HEK293 (cell line): ENCODE data around the gene LIN7A.

ENCODE experiments used
- CTCF ChIA-PET: fragments of 350-600 bp; formaldehyde crosslinking; extraction: SDS; loops from one replicate; lab custom pipeline; 2021; ENCODE audit warnings: antibody characterized with exemption; lab: Yijun Ruan, JAX
- POLR2A ChIA-PET: fragments of 300-600 bp; formaldehyde crosslinking; extraction: SDS; loops from one replicate; lab custom pipeline; 2020; ENCODE audit warnings: antibody characterized with exemption, inconsistent platforms; lab: Yijun Ruan, JAX
- H3K27ac ChIP-seq: fragments of 200-500 bp; sonication (Bioruptor generic); 2 replicates; pipeline ENCODE4 v1.5.1; 2014; ENCODE audit warnings: low read depth, low read length, control low read depth, inconsistent platforms; ENCODE audit errors: extremely low read depth
- H3K36me3 ChIP-seq, 2 experiments: fragments of 200-500 bp in 1 of 2; sonication (Bioruptor generic) in 1 of 2; 1 replicate in 1 of 2; 2 replicates in 1 of 2; pipeline ENCODE4 v1.5.1; 2014 to 2017; ENCODE audit warnings: inconsistent platforms in 2 of 2, low read length in 2 of 2; ENCODE audit not compliant: control insufficient read depth in 2 of 2, insufficient read depth in 1 of 2
- H3K4me1 ChIP-seq: fragments of 200-500 bp; sonication (Bioruptor generic); 2 replicates; pipeline ENCODE4 v1.5.1; 2014; ENCODE audit warnings: mild to moderate bottlenecking, low read length, inconsistent platforms; ENCODE audit not compliant: control insufficient read depth, insufficient read depth
- H3K4me3 ChIP-seq: 2 replicates; pipeline ENCODE4 v1.5.1; 2011; ENCODE audit warnings: low read depth, mild to moderate bottlenecking, control low read depth, low read length, moderate library complexity
- H3K9me3 ChIP-seq: fragments of 200-500 bp; sonication (Bioruptor generic); 2 replicates; pipeline ENCODE4 v1.5.1; 2014; ENCODE audit warnings: low read depth, low read length, inconsistent platforms; ENCODE audit not compliant: control insufficient read depth, insufficient read depth
- ATF2 ChIP-seq: fragments of 450-650 bp; formaldehyde crosslinking; IDR thresholded peaks from 2 replicates; pipeline ENCODE4 v1.5.1; 2016; ENCODE audit warnings: missing biosample characterization, missing genetic modification characterization, low read depth
- SP3 ChIP-seq: fragments of 450-650 bp; formaldehyde crosslinking; IDR thresholded peaks from 2 replicates; pipeline ENCODE4 v1.5.1; 2016; ENCODE audit warnings: missing biosample characterization, missing genetic modification characterization
- ZBTB17 ChIP-seq: fragments of 450-650 bp; formaldehyde crosslinking; IDR thresholded peaks from 2 replicates; pipeline ENCODE4 v1.5.1; 2016; ENCODE audit warnings: missing biosample characterization, missing genetic modification characterization
- ZBTB48 ChIP-seq: fragments of 450-650 bp; formaldehyde crosslinking; IDR thresholded peaks from 2 replicates; pipeline ENCODE4 v1.5.1; 2016; ENCODE audit warnings: missing biosample characterization, missing genetic modification characterization
- ZBTB8A ChIP-seq: fragments of 450-650 bp; formaldehyde crosslinking; IDR thresholded peaks from 2 replicates; pipeline ENCODE4 v1.5.1; 2016; ENCODE audit warnings: missing biosample characterization, missing genetic modification characterization
- ZNF148 ChIP-seq: fragments of 450-650 bp; formaldehyde crosslinking; IDR thresholded peaks from 2 replicates; pipeline ENCODE4 v1.5.0; 2017; ENCODE audit warnings: missing biosample characterization, missing genetic modification characterization, borderline replicate concordance
- ZNF175 ChIP-seq: fragments of 450-650 bp; formaldehyde crosslinking; IDR thresholded peaks from 2 replicates; pipeline ENCODE4 v1.5.1; 2016; ENCODE audit warnings: missing biosample characterization, missing genetic modification characterization
- ZNF341 ChIP-seq: fragments of 450-650 bp; formaldehyde crosslinking; IDR thresholded peaks from 2 replicates; pipeline ENCODE4; 2016; ENCODE audit warnings: low read depth, missing biosample characterization, missing genetic modification characterization
- ZNF37A ChIP-seq: fragments of 450-650 bp; IDR thresholded peaks from 2 replicates; pipeline ENCODE4 v1.5.1; 2018; ENCODE audit warnings: missing biosample characterization, missing genetic modification characterization
- ZNF404 ChIP-seq: fragments of 450-650 bp; formaldehyde crosslinking; IDR thresholded peaks from 2 replicates; pipeline ENCODE4 v1.5.1; 2017; ENCODE audit warnings: missing biosample characterization, missing genetic modification characterization
- ZNF521 ChIP-seq: fragments of 450-650 bp; formaldehyde crosslinking; IDR thresholded peaks from 2 replicates; pipeline ENCODE4 v1.5.1; 2017; ENCODE audit warnings: missing biosample characterization, mild to moderate bottlenecking, missing genetic modification characterization
- ZNF600 ChIP-seq: fragments of 450-650 bp; formaldehyde crosslinking; IDR thresholded peaks from 2 replicates; pipeline ENCODE4 v1.5.1; 2016; ENCODE audit warnings: missing biosample characterization, missing genetic modification characterization
- TF ChIP-seq, protein P1 (sequence below): fragments of 450-650 bp; formaldehyde crosslinking; IDR thresholded peaks from 2 replicates; pipeline ENCODE4 v1.5.1; 2016; ENCODE audit warnings: missing biosample characterization, missing genetic modification characterization, borderline replicate concordance

LIN7A gene

DNA sequence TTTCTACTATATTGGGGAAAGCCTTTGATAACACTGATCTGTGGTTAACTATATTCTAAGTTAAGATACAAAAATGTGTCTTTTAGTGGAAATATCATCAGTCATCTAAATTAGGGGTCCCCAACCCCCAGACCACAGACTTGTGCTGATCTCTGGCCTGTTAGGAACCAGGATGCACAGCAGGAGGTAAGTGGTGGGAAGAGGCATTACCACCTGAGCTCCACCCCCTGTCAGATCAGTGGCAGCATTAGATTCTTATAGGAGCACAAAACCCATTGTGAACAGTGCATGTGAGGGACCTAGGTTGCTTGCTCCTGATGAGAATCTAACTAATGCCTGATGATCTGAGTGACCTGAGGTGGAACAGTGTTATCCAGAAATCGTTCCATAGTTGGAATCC, 28.3 kb upstream of the LIN7A start:
- TF ChIP-seq ZNF404 (no peak), ZNF175 (tag by site-specific recombination) (no peak), ZBTB17 (tag by site-specific recombination) (no peak), ATF2 (tag by site-specific recombination) (no peak), ZBTB48 (no peak), ZNF148 (no peak), ZBTB8A (no peak), ZNF521 (no peak), ZNF341 (tag by site-specific recombination) (no peak), SP3 (no peak), ZNF37A (tag by site-specific recombination) (no peak)
- TF ChIP-seq, protein P1, sequence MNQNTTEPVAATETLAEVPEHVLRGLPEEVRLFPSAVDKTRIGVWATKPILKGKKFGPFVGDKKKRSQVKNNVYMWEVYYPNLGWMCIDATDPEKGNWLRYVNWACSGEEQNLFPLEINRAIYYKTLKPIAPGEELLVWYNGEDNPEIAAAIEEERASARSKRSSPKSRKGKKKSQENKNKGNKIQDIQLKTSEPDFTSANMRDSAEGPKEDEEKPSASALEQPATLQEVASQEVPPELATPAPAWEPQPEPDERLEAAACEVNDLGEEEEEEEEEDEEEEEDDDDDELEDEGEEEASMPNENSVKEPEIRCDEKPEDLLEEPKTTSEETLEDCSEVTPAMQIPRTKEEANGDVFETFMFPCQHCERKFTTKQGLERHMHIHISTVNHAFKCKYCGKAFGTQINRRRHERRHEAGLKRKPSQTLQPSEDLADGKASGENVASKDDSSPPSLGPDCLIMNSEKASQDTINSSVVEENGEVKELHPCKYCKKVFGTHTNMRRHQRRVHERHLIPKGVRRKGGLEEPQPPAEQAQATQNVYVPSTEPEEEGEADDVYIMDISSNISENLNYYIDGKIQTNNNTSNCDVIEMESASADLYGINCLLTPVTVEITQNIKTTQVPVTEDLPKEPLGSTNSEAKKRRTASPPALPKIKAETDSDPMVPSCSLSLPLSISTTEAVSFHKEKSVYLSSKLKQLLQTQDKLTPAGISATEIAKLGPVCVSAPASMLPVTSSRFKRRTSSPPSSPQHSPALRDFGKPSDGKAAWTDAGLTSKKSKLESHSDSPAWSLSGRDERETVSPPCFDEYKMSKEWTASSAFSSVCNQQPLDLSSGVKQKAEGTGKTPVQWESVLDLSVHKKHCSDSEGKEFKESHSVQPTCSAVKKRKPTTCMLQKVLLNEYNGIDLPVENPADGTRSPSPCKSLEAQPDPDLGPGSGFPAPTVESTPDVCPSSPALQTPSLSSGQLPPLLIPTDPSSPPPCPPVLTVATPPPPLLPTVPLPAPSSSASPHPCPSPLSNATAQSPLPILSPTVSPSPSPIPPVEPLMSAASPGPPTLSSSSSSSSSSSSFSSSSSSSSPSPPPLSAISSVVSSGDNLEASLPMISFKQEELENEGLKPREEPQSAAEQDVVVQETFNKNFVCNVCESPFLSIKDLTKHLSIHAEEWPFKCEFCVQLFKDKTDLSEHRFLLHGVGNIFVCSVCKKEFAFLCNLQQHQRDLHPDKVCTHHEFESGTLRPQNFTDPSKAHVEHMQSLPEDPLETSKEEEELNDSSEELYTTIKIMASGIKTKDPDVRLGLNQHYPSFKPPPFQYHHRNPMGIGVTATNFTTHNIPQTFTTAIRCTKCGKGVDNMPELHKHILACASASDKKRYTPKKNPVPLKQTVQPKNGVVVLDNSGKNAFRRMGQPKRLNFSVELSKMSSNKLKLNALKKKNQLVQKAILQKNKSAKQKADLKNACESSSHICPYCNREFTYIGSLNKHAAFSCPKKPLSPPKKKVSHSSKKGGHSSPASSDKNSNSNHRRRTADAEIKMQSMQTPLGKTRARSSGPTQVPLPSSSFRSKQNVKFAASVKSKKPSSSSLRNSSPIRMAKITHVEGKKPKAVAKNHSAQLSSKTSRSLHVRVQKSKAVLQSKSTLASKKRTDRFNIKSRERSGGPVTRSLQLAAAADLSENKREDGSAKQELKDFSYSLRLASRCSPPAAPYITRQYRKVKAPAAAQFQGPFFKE (tag by site-specific recombination), result no peak
- TF ChIP-seq, all 188 proteins: peak for 0
- no peak overlapping the region for H3K4me3 ChIP-seq
- no peak overlapping the region for H3K27ac ChIP-seq
- ChIA-PET POLR2A (no interaction called here), CTCF (interaction anchor here (0.6 kb wide), 1 partner anchor 106 kb away, joined by 3 read pairs; no protein-coding TSS in a partner anchor)
- H3K9me3 ChIP-seq, result no peaks in the 10 kb centered on the region
- H3K36me3 ChIP-seq, result no peaks in the 10 kb centered on the region
- no peaks in the 10 kb centered on the region for H3K4me1 ChIP-seq

GRCh38 chr12:80958162-80958561, 20.4 kb upstream of the LIN7A start:
- no peaks in the 10 kb centered on the region for H3K4me1 ChIP-seq
- CTCF ChIA-PET, result no interaction called here
- POLR2A ChIA-PET, result no interaction called here
- H3K36me3 ChIP-seq, result no peaks in the 10 kb centered on the region
- H3K9me3 ChIP-seq, result no peaks in the 10 kb centered on the region
- no peak overlapping the region for H3K4me3 ChIP-seq
- TF ChIP-seq ZNF600, result no peak
- H3K27ac ChIP-seq, result no peak overlapping the region
